Heart right ventricle (tissue), 16 donors: ENCODE measurements around the gene RNF149. TPM values are rescaled to one million over a fixed set of nuclear protein-coding genes. Genes with fewer than 3 reads are reported as not detected.

Experiments
- ATAC-seq, 8 donors: fragments of 200-7000 bp; cut with Tn5 transposase; one replicate each; pipeline ENCODE4 v1.9.1; 2020; ENCODE audit warnings: mild to moderate bottlenecking in 8 of 8, moderate library complexity in 8 of 8, moderate number of reproducible peaks in 1 of 8
- DNase-seq, 2 donors: peaks; one replicate each; pipeline ENCODE4 v3.0.0-alpha.2; 2020
- H3K27ac ChIP-seq, 10 donors: fragments of 200-600 bp; sonication (generic) in 2 of 10; one replicate each; pipeline versions ENCODE4 v1.5.0 to v1.8.0; 2020 to 2022; ENCODE audit warnings: mild to moderate bottlenecking in 3 of 10
- H3K27me3 ChIP-seq, 7 donors: fragments of 200-600 bp; one replicate each; pipeline ENCODE4 v1.8.0; 2021 to 2022; ENCODE audit warnings: mild to moderate bottlenecking in 2 of 7
- H3K36me3 ChIP-seq, 9 donors: fragments of 200-600 bp; sonication (generic) in 1 of 9; one replicate each; pipeline versions ENCODE4 v1.5.0 to v1.8.0; 2020 to 2022; ENCODE audit warnings: mild to moderate bottlenecking in 2 of 9
- H3K4me1 ChIP-seq, 9 donors: fragments of 200-600 bp; sonication (generic) in 1 of 9; one replicate each; pipeline versions ENCODE4 v1.5.0 to v1.8.0; 2020 to 2022; ENCODE audit warnings: mild to moderate bottlenecking in 4 of 9
- H3K4me3 ChIP-seq, 10 donors: fragments of 200-600 bp; sonication (generic) in 2 of 10; one replicate each; pipeline versions ENCODE4 v1.5.0 to v1.8.0; 2020 to 2022; ENCODE audit warnings: mild to moderate bottlenecking in 7 of 10, moderate library complexity in 2 of 10
- H3K9me3 ChIP-seq, 11 donors: fragments of 200-600 bp in 10 of 11; sonication (generic) in 2 of 11; one replicate each; pipeline versions ENCODE4 v1.5.0 to v1.8.0; 2013 to 2022; ENCODE audit warnings: mild to moderate bottlenecking in 2 of 11, control low read depth in 1 of 11, moderate library complexity in 1 of 11
- CTCF ChIP-seq, 9 donors: fragments of 200-600 bp; sonication (generic) in 2 of 9; IDR thresholded peaks; one replicate each; pipeline versions ENCODE4 v1.5.0 to v1.8.0; 2021 to 2022; ENCODE audit warnings: antibody characterized with exemption in 9 of 9, mild to moderate bottlenecking in 5 of 9, moderate library complexity in 1 of 9
- WGBS, 2 donors: extraction: QIAGEN DNeasy Blood & Tissue Kit; methylation state at CpG; one replicate each; pipeline ENCODE4 v1.1.7; 2013; ENCODE audit warnings: inconsistent platforms in 1 of 2; 5-methylcytosine and 5-hydroxymethylcytosine counted together
- intact Hi-C, 10 donors: fragments of 100-400 bp; cut with DNase I; formaldehyde crosslinking; loops; one replicate each; pipeline versions ENCODE4 v1.11.1 to v1.14.2; 2022
- polyA plus RNA-seq, 2 donors: library from polyadenylated mRNA; stranded (reverse); fragments of 200-250 nt; gene quantifications; one replicate each; pipeline ENCODE4 v1.2.3, GENCODE V29; 2013
- total RNA-seq, 10 donors: library from RNA; stranded (reverse); fragmentation: NEBNext Ultra II Directional in 3 of 10; extraction: Animal tissue kit (Norgen Biotek cat#: 25700) in 3 of 10; gene quantifications; one replicate each; pipeline versions ENCODE4 v1.2.1 to v1.2.4, GENCODE V29; 2021 to 2023
- donor health status: Arrhythmogenic right ventricular cardiomyopathy.
- donor health status: ischemic (EF 13 %, LVEDD 7.1; RV severe dilation, severe dysfunction).
- donor health status: healthy with polysubstance abuse.
- donor health status: DM: no; HTN: yes; CAD: no.
- donor health status: DM: no; HTN: no; CAD: no.
- donor health status: ischemic (EF 25% LVEDD 6.9; RV normal size, moderate dysfunction).
- donor health status: ischemic (EF 25% LVEDD 5.7; RV mildly dilated, moderate dysfunction).
- donor health status: healthy.
- donor health status: DM: yes; HTN: yes; CAD: no.
- donor health status: Ischemic cardiomyopathy.
- donor health status: ischemic (EF 35%, LVEDD 5.7; RV mildly dilated, moderate dysfunction).
- donor health status: nonischemic (EF 11% LVEDD 7.7; RV severe dilation, severe dysfunction).
- donor health status: DM: yes; HTN: yes; CAD: no.
- donor health status: PGD.
- donor health status: ischemic (EF 29% LVEDD 5.4; RV normal size, mild dysfunction).
- donor health status: nonischemic (EF 23%, LVEDD 6.1; RV moderate dilation, normal function).

Gene RNF149
- total and polyA plus RNA-seq, 12 donors = 11.0 to 40.8 (median 12.5) TPM

DNA sequence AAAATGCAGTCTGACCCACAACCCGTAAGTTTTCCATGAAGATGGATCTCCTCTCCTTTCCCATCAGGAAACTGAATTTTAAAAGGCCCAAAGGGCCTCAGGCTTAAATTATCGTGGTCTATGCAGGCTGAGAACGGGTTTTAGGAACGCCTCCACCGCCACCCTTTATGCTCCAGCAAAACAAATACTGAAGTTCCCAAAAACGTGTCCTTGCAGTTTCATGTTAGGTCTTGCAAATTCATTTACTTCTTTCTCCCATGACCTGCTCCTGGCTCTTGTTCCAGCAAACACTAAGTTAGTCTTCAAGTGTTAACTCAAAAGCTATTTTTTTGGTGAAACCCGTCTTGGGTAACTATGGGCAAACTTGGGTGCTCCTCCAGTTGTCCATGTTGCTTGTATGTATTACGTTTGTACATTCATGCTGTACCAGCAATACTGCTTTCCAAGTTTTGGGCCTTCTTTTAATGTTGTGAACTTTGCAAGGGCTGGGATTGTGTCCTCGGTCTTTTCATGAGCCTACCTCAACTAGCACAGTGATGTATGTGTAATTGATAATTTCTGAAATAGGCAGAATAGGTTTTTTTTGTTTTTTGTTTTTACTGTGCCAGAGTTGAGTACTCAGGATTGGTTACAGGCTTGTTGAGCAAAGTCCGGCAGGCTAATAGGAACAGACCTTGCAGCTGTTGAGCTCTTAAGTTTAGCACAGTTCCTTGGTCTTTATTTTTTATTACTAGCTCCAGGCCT is 1.8 kb upstream of the RNF149 start:
- WGBS, 2 donors = 80 to 88% methylated on average over 10 of the region's 10 CpGs
- DNase-seq (no peak), ATAC-seq (no peak)
- H3K27me3 ChIP-seq = no peaks in the 10 kb centered on the region
- H3K9me3 ChIP-seq = no peaks in the 10 kb centered on the region
- peak overlapping the region in 1 of 10 donors; percentile 1 for H3K4me3 ChIP-seq
- peak overlapping the region in 3 of 10 donors; percentile 91 to 99 (median 93) for H3K27ac ChIP-seq
- peaks cover 4 to 55% (median 27%) of the 10 kb centered on the region in 9 donors for H3K4me1 ChIP-seq
- TF ChIP-seq CTCF (IDR thresholded peaks at IDR 0.05) = no peak
- peaks cover 0 to 10% (median 0%) of the 10 kb centered on the region in 9 donors for H3K36me3 ChIP-seq
- intact Hi-C loops = no loop called here

DNA sequence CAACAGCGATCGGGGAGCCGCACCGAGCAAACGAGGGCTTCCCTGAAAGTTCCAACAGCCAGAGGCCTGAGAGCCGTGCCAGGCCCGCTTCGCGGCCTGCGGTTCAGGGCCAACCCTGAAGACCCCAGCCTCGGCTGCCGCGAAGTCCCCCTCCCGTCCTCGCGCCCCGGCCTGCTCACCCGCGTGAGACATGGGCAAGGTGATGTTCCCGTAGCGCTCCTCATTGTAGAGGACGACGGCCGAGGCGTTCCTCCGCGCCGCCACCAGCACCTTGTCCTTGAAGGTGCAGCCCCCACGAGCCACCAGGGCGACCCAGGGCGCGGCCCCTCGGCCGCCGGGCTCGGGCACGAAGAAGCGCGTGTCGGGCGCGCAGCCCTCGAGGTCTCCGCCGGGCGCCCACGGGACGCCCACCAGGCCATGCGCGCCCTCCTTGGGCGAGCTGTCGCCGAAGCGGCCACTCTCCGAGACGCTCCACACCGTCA is 510 bp downstream of the RNF149 start:
- H3K36me3 ChIP-seq = peaks cover 0 to 28% (median 0%) of the 10 kb centered on the region in 9 donors
- ATAC-seq (peak; percentile 1 to 46 (median 22)), DNase-seq (peak in 1 of 2 donors; percentile 29)
- peaks cover 4 to 77% (median 46%) of the 10 kb centered on the region in 9 donors for H3K4me1 ChIP-seq
- intact Hi-C loops = loop anchor here in 1 of 10 donors (10.0 kb wide), 1 partner anchor 53 kb away; the partner anchor contains the start of gene CNOT11
- H3K27me3 ChIP-seq = no peaks in the 10 kb centered on the region
- peak overlapping the region; percentile 70 to 99 (median 86) for H3K4me3 ChIP-seq
- peak overlapping the region; percentile 57 to 99 (median 91) for H3K27ac ChIP-seq
- TF ChIP-seq CTCF (IDR thresholded peaks at IDR 0.05) = peak in 1 of 9 donors; percentile 5
- WGBS, 2 donors = 1% methylated on average over 57 of the region's 57 CpGs
- H3K9me3 ChIP-seq = no peaks in the 10 kb centered on the region

GRCh38 chr2:101307503-101307902 is 998 bp downstream of the RNF149 start:
- Histone ChIP-seq H3K27ac (peak overlapping the region; percentile 18 to 99 (median 91)), H3K9me3 (no peaks in the 10 kb centered on the region), H3K4me3 (peak overlapping the region; percentile 70 to 99 (median 86)), H3K4me1 (peaks cover 4 to 82% (median 46%) of the 10 kb centered on the region in 9 donors), H3K36me3 (peaks cover 0 to 33% (median 0%) of the 10 kb centered on the region in 9 donors), H3K27me3 (no peaks in the 10 kb centered on the region)
- DNase-seq (no peak), ATAC-seq (no peak)
- intact Hi-C loops = loop anchor here in 1 of 10 donors (10.0 kb wide), 1 partner anchor 53 kb away; the partner anchor contains the start of gene CNOT11
- no peak for TF ChIP-seq CTCF (IDR thresholded peaks at IDR 0.05)
- 37 to 42% methylated on average over 9 of the region's 9 CpGs for WGBS, 2 donors

DNA sequence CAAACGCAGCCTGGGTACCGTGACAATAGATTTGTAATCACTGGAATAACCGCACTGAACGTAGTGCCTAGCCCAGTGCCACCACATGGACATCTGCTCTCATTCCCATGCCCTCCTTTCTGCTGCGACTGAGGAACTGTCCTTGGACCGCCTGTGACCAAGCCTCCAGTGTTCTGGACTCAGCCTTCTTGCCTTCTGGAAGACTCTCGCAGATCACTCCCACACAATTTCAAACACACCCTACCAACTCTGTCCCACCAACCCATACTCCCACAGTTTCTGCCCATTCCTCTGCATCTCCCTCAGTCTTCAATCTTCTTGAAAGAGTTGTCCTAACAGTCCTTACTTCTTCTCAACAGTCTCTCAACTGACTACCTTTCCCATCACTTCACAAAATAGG is 2.1 kb downstream of the RNF149 start:
- no peak for TF ChIP-seq CTCF (IDR thresholded peaks at IDR 0.05)
- Histone ChIP-seq H3K36me3 (peaks cover 0 to 44% (median 0%) of the 10 kb centered on the region in 9 donors), H3K27me3 (no peaks in the 10 kb centered on the region), H3K4me1 (peaks cover 4 to 83% (median 53%) of the 10 kb centered on the region in 9 donors), H3K27ac (peak overlapping the region in 8 of 10 donors; percentile 80 to 99 (median 91)), H3K4me3 (peak overlapping the region in 9 of 10 donors; percentile 70 to 99 (median 84)), H3K9me3 (no peaks in the 10 kb centered on the region)
- WGBS, 2 donors = 35 to 52% methylated on average over 7 of the region's 7 CpGs
- ATAC-seq (no peak), DNase-seq (no peak)
- intact Hi-C loops = loop anchor here in 1 of 10 donors (10.0 kb wide), 1 partner anchor 52 kb away; the partner anchor contains the start of gene CNOT11
